Esophagus muscularis mucosa (tissue), 4 donors: ENCODE data around the gene NT5C1A. TPM values are rescaled to one million over a fixed set of nuclear protein-coding genes. Genes with fewer than 3 reads are reported as not detected.
A peak's percentile ranks its signal among the peaks of the same experiment; 100 is the strongest.

ENCODE experiments used
- DNase-seq: peaks from one replicate; pipeline ENCODE4 v3.0.0-alpha.2; 2017; ENCODE audit errors: extremely low spot score
- H3K27ac ChIP-seq, 4 donors: fragments of 200-600 bp; sonication (generic); replicated peaks in 1 of 4; 1 replicate in 3 of 4; 2 replicates in 1 of 4; pipeline ENCODE4 v1.5.1; 2016 to 2019; ENCODE audit warnings: mild to moderate bottlenecking in 1 of 4
- H3K27me3 ChIP-seq, 4 donors: fragments of 200-600 bp; sonication (generic); one replicate each; pipeline versions ENCODE4 v1.5.1 to v1.6.0; 2016 to 2019
- H3K36me3 ChIP-seq, 4 donors: fragments of 200-600 bp; sonication (generic); one replicate each; pipeline ENCODE4 v1.5.1; 2016 to 2019
- H3K4me1 ChIP-seq, 4 donors: fragments of 200-600 bp; sonication (generic); one replicate each; pipeline ENCODE4 v1.5.1; 2016 to 2019
- H3K4me3 ChIP-seq, 4 donors: fragments of 200-600 bp; sonication (generic); 1 replicate in 2 of 4; 2 replicates in 2 of 4; pipeline ENCODE4 v1.5.1; 2016 to 2019; ENCODE audit warnings: mild to moderate bottlenecking in 4 of 4, moderate library complexity in 1 of 4
- H3K9me3 ChIP-seq, 4 donors: fragments of 200-600 bp; sonication (generic); 1 replicate in 3 of 4; 2 replicates in 1 of 4; pipeline ENCODE4 v1.5.1; 2016 to 2019
- CTCF ChIP-seq, 3 experiments: fragments of 200-600 bp in 2 of 3; fragments of 450-650 bp in 1 of 3; sonication (generic) in 2 of 3; IDR thresholded peaks; one replicate each; pipeline ENCODE4 v1.5.1; 2017 to 2019; ENCODE audit warnings: antibody characterized with exemption in 3 of 3, mild to moderate bottlenecking in 2 of 3, moderate library complexity in 1 of 3
- EP300 ChIP-seq: sonication (generic); formaldehyde crosslinking; IDR thresholded peaks from one replicate; pipeline ENCODE4 v1.6.1; 2017; ENCODE audit warnings: antibody characterized with exemption
- POLR2A ChIP-seq: fragments of 450-650 bp; IDR thresholded peaks from one replicate; pipeline ENCODE4 v1.6.1; 2017; ENCODE audit warnings: antibody characterized with exemption, moderate library complexity, mild to moderate bottlenecking, low read depth
- POLR2AphosphoS5 ChIP-seq, 2 donors: sonication (generic); formaldehyde crosslinking; IDR thresholded peaks; one replicate each; pipeline ENCODE4 v1.6.1; 2017; ENCODE audit warnings: antibody characterized with exemption in 2 of 2
- WGBS: methylation state at CpG from one replicate; pipeline ENCODE4 v1.1.5; 2018; 5-methylcytosine and 5-hydroxymethylcytosine counted together
- intact Hi-C: fragments of 100-400 bp; cut with DNase I; formaldehyde crosslinking; loops from one replicate; pipeline ENCODE4 v1.15.1; 2023
- total RNA-seq, 4 donors: library from RNA; depleted of rRNA; stranded (reverse); fragments of >200 nt; gene quantifications; one replicate each; pipeline versions ENCODE4 v1.1.0 to v1.2.1, GENCODE V29; 2016

The NT5C1A gene
- total RNA-seq, 4 donors from 2014 or later: 0.26 TPM; not detected in 3

- H3K27me3 ChIP-seq: peaks cover 0 to 38% (median 13%) of the 10 kb centered on the region in 4 donors
- H3K27ac ChIP-seq: no peak overlapping the region
- no peaks in the 10 kb centered on the region for H3K36me3 ChIP-seq
- H3K4me1 ChIP-seq: peaks cover 15 to 21% (median 18%) of the 10 kb centered on the region in 4 donors
- intact Hi-C loops: no loop called here
- TF ChIP-seq EP300 (no peak), POLR2AphosphoS5 (IDR thresholded peaks at IDR 0.05) (no peak), POLR2A (no peak), CTCF (IDR thresholded peaks at IDR 0.05) (no peak)
- H3K9me3 ChIP-seq: no peaks in the 10 kb centered on the region
- no peak for DNase-seq
- no peak overlapping the region for H3K4me3 ChIP-seq
- WGBS: 67% methylated on average over 1 of the region's 1 CpG
Measured at GRCh38 chr1:39675220-39675619, 3.3 kb upstream of the NT5C1A start.

DNA sequence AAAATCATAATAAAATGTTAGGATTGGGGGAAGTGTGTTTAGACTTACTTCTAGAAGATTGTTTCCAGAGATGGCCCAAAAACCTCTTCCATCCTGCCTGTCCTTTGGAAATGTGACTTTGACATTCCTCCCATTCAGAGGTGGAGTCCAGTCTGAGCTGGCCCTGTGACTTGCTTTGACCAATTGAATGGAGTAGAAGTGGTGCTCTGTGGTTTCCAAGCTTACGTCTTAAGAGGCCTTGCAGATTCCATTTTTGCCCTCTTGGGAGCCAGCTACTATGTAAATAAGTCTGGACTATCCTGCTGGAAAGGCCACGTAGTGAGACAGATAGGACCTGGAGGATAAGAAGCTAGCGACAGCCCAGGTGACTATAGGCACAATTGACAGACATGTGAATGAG, 1.3 kb upstream of the NT5C1A start:
- peaks cover 18 to 21% (median 19%) of the 10 kb centered on the region in 4 donors for H3K4me1 ChIP-seq
- no peaks in the 10 kb centered on the region for H3K36me3 ChIP-seq
- peaks cover 0 to 48% (median 13%) of the 10 kb centered on the region in 4 donors for H3K27me3 ChIP-seq
- no peak overlapping the region for H3K4me3 ChIP-seq
- 89% methylated on average over 3 of the region's 3 CpGs for WGBS
- no peak overlapping the region for H3K27ac ChIP-seq
- TF ChIP-seq EP300 (no peak), CTCF (IDR thresholded peaks at IDR 0.05) (no peak), POLR2A (no peak), POLR2AphosphoS5 (IDR thresholded peaks at IDR 0.05) (no peak)
- DNase-seq: no peak
- intact Hi-C loops: no loop called here
- no peaks in the 10 kb centered on the region for H3K9me3 ChIP-seq

DNA sequence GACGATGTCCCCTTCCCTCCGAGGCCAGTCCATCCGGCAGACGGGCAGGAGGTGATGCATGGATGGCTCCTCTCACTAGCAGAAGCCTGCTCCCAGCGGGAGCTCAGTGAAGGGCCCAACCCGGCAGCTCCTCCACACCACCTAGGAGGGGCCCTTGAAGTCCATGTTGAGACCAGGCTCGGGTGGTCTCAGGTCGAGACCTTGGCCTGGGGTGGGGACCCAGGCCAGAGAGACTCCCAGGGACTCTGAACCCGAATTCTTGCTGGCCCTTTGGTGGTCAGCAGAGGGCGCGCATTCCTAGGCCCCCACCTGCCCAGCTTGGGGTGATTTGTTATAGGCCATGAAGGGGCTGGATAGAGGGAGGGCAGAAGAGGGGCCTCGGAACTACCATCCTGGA, 642 bp upstream of the NT5C1A start:
- Histone ChIP-seq H3K27me3 (peaks cover 0 to 54% (median 13%) of the 10 kb centered on the region in 4 donors), H3K4me1 (peaks cover 18 to 24% (median 19%) of the 10 kb centered on the region in 4 donors), H3K27ac (no peak overlapping the region), H3K4me3 (peak overlapping the region; percentile 54 to 59 (median 56)), H3K9me3 (no peaks in the 10 kb centered on the region), H3K36me3 (no peaks in the 10 kb centered on the region)
- WGBS: 36% methylated on average over 7 of the region's 12 CpGs
- DNase-seq: no peak
- intact Hi-C loops: no loop called here
- TF ChIP-seq CTCF (IDR thresholded peaks at IDR 0.05): peak in 1 of 3 experiments; percentile 26
- no peak for TF ChIP-seq EP300

DNA sequence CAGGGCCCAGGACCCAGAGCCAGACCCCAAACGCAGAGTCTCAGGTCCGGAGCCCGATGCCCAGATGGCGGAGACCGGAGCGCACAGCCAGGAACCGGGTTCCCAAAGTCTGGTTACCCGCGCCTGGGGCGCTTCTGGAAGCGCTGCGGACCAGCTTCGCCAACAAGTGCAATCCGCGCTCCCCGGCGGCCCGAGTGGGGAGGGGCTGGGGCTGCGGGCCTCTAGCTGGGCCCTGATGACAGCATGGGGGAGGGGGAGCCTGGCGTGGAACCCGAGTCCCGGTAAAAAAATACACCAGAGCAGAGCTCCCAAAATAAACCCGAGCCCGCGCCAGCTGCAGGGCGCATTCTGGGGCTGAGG, 494 bp downstream of the NT5C1A start:
- intact Hi-C loops: no loop called here
- peaks cover 0 to 55% (median 13%) of the 10 kb centered on the region in 4 donors for H3K27me3 ChIP-seq
- no peaks in the 10 kb centered on the region for H3K36me3 ChIP-seq
- H3K4me1 ChIP-seq: peaks cover 18 to 24% (median 19%) of the 10 kb centered on the region in 4 donors
- no peaks in the 10 kb centered on the region for H3K9me3 ChIP-seq
- TF ChIP-seq POLR2AphosphoS5 (IDR thresholded peaks at IDR 0.05) (no peak), CTCF (IDR thresholded peaks at IDR 0.05) (no peak), EP300 (no peak), POLR2A (no peak)
- H3K27ac ChIP-seq: no peak overlapping the region
- WGBS: 3% methylated on average over 19 of the region's 26 CpGs
- peak overlapping the region; percentile 54 to 59 (median 56) for H3K4me3 ChIP-seq
- DNase-seq: no peak

- intact Hi-C loops: no loop called here
- Histone ChIP-seq H3K27ac (no peak overlapping the region), H3K36me3 (no peaks in the 10 kb centered on the region), H3K4me1 (peaks cover 18 to 24% (median 19%) of the 10 kb centered on the region in 4 donors), H3K9me3 (no peaks in the 10 kb centered on the region), H3K4me3 (no peak overlapping the region), H3K27me3 (peaks cover 0 to 55% (median 13%) of the 10 kb centered on the region in 4 donors)
- DNase-seq: no peak
- TF ChIP-seq CTCF (IDR thresholded peaks at IDR 0.05) (no peak), POLR2A (no peak), EP300 (no peak), POLR2AphosphoS5 (IDR thresholded peaks at IDR 0.05) (no peak)
- 35% methylated on average over 1 of the region's 1 CpG for WGBS
Measured at GRCh38 chr1:39670689-39671088, 1.2 kb downstream of the NT5C1A start.
